Panc1 (cell line): ENCODE measurements around the gene CCDC9B. TPM values are rescaled to one million over a fixed set of nuclear protein-coding genes. Genes with fewer than 3 reads are reported as not detected.
A peak's percentile ranks its signal among the peaks of the same experiment; 100 is the strongest.

Source experiments
- ATAC-seq: fragments of 200-7000 bp; cut with Tn5 transposase; 2 replicates; pipeline ENCODE4 v1.9.1; 2020; ENCODE audit warnings: mild to moderate bottlenecking, moderate library complexity
- BruUV-seq: library from RNA; stranded (reverse); fragments of 400-500 nt; replicated peaks from 2 replicates; lab custom pipeline; 2021; lab: Mats Ljungman, UMichigan
- CTCF ChIA-PET: fragments of 300-600 bp; sonication (Branson Sonifier 250); formaldehyde crosslinking; loops from one replicate; lab custom pipeline; 2022; ENCODE audit warnings: antibody characterized with exemption; lab: Charles Lee
- POLR2A ChIA-PET: fragments of 300-600 bp; sonication (Branson Sonifier 250); formaldehyde crosslinking; loops from one replicate; lab custom pipeline; 2022; ENCODE audit warnings: antibody characterized with exemption; lab: Charles Lee
- DNase-seq: peaks from one replicate; pipeline ENCODE4 v3.0.0-alpha.2; 2010; ENCODE audit warnings: low read depth, low spot score
- H3K27ac ChIP-seq: 2 replicates; pipeline ENCODE4 v1.5.1; 2011; ENCODE audit warnings: mild to moderate bottlenecking, low read length, inconsistent platforms
- H3K27me3 ChIP-seq: fragments of 200-500 bp; sonication (Bioruptor generic); 2 replicates; pipeline ENCODE4 v1.6.0; 2014; ENCODE audit warnings: low read length, inconsistent platforms; ENCODE audit not compliant: control insufficient read depth, insufficient read depth
- H3K36me3 ChIP-seq: fragments of 200-500 bp; sonication (Bioruptor generic); 2 replicates; pipeline ENCODE4 v1.5.1; 2014; ENCODE audit warnings: inconsistent platforms, mild to moderate bottlenecking, low read length, moderate library complexity; ENCODE audit not compliant: control insufficient read depth, insufficient read depth
- H3K4me1 ChIP-seq: 2 replicates; pipeline ENCODE4 v1.5.1; 2011; ENCODE audit warnings: inconsistent platforms, mild to moderate bottlenecking, low read length, moderate library complexity; ENCODE audit not compliant: control insufficient read depth, insufficient read depth
- H3K4me3 ChIP-seq, 2 experiments: 2 replicates each; pipeline ENCODE4 v1.5.1; 2011 to 2012; ENCODE audit warnings: low read depth in 2 of 2, low read length in 2 of 2, mild to moderate bottlenecking in 2 of 2, inconsistent platforms in 1 of 2, moderate library complexity in 1 of 2
- H3K9me3 ChIP-seq: fragments of 200-500 bp; sonication (Bioruptor generic); 2 replicates; pipeline ENCODE4 v1.5.1; 2014; ENCODE audit warnings: low read depth, mild to moderate bottlenecking, inconsistent platforms, low read length, moderate library complexity; ENCODE audit not compliant: control insufficient read depth, insufficient read depth
- CTCF ChIP-seq: fragments of 450-650 bp; IDR thresholded peaks from 2 replicates; pipeline ENCODE4 v1.5.1; 2017; ENCODE audit warnings: mild to moderate bottlenecking
- POLR2AphosphoS5 ChIP-seq: IDR thresholded peaks from 2 replicates; pipeline ENCODE4 v1.6.1; 2012; ENCODE audit warnings: mild to moderate bottlenecking, low read depth, low read length, moderate library complexity
- REST ChIP-seq, 2 experiments: IDR thresholded peaks; 2 replicates each; pipeline ENCODE4 v1.6.1; 2011 to 2012; ENCODE audit warnings: low read depth in 2 of 2, control low read depth in 1 of 2, low read length in 1 of 2, mild to moderate bottlenecking in 1 of 2, moderate library complexity in 1 of 2; ENCODE audit not compliant: insufficient read depth in 1 of 2
- SIN3A ChIP-seq: IDR thresholded peaks from 2 replicates; pipeline ENCODE4 v1.6.1; 2012; ENCODE audit warnings: low read depth, mild to moderate bottlenecking, low read length, moderate library complexity, borderline replicate concordance; ENCODE audit not compliant: insufficient read depth
- TCF7L2 ChIP-seq: IDR thresholded peaks from 2 replicates; pipeline ENCODE4 v1.6.1; 2011; ENCODE audit warnings: mild to moderate bottlenecking, low read depth, low read length, inconsistent platforms
- in situ Hi-C: cut with HindIII; loops from 2 replicates; pipeline ENCODE4 v1.10.0; 2016; ENCODE audit warnings: low sequenced_read_pairs, low pct_unique_long_range_greater_than_20kb
- intact Hi-C: fragments of 100-400 bp; cut with micrococcal nuclease; formaldehyde crosslinking; loops from one replicate; pipeline ENCODE4 v1.10.0; 2022; ENCODE audit not compliant: unreplicated experiment
- total RNA-seq: library from RNA; stranded (reverse); gene quantifications from one replicate; pipeline ENCODE4 v1.2.1, GENCODE V29; 2021; ENCODE audit not compliant: unreplicated experiment

Gene CCDC9B
- total RNA-seq, 1 experiment from 2014 or later, result 55.9 TPM

GRCh38 chr15:40344631-40345120, 3.9 kb upstream of the CCDC9B start:
- H3K36me3 ChIP-seq, result no peaks in the 10 kb centered on the region
- no peaks in the 10 kb centered on the region for H3K27me3 ChIP-seq
- ChIA-PET CTCF (interaction anchor here (0.5 to 1.8 kb wide), 11 partner anchors 10 to 513 kb away, joined by 3 to 19 read pairs (median 4); partner anchors contain the start of gene IVD), POLR2A (interaction anchor here (0.9 kb wide), 1 partner anchor 77 kb away, joined by 3 read pairs; no protein-coding TSS in a partner anchor)
- no peak for DNase-seq
- in situ Hi-C loops (no loop called here), intact Hi-C loops (loop anchor here (2.0 kb wide), 1 partner anchor 76 kb away; no protein-coding TSS in a partner anchor)
- peaks cover 39% of the 10 kb centered on the region for H3K4me1 ChIP-seq
- TF ChIP-seq TCF7L2 (no peak), CTCF (peak; percentile 93)
- no peak overlapping the region for H3K27ac ChIP-seq
- no peak overlapping the region for H3K4me3 ChIP-seq
- ATAC-seq, result peak; percentile 42
- BruUV-seq, result no TSS peak
- no peaks in the 10 kb centered on the region for H3K9me3 ChIP-seq

GRCh38 chr15:40344217-40344616, 3.5 kb upstream of the CCDC9B start:
- no peak overlapping the region for H3K4me3 ChIP-seq
- no TSS peak for BruUV-seq
- H3K9me3 ChIP-seq, result no peaks in the 10 kb centered on the region
- TF ChIP-seq REST (IDR thresholded peaks at IDR 0.05; ENCODE audit: insufficient read depth in 1 of 2, low read depth in 2 of 2, low read length in 1 of 2) (no peak), SIN3A (no peak), CTCF (no peak), TCF7L2 (no peak), POLR2AphosphoS5 (no peak)
- ChIA-PET CTCF (interaction anchor here (0.6 to 1.8 kb wide), 10 partner anchors 11 to 207 kb away, joined by 3 to 19 read pairs (median 4); partner anchors contain the start of gene IVD), POLR2A (interaction anchor here (0.9 to 1.1 kb wide), 2 partner anchors 77 to 78 kb away, joined by 3 to 4 read pairs; no protein-coding TSS in a partner anchor)
- no peaks in the 10 kb centered on the region for H3K36me3 ChIP-seq
- in situ Hi-C loops (no loop called here), intact Hi-C loops (loop anchor here (2.0 kb wide), 1 partner anchor 77 kb away; no protein-coding TSS in a partner anchor)
- DNase-seq (no peak), ATAC-seq (peak; percentile 0; the same call in 1 of the 2 replicates)
- H3K27me3 ChIP-seq, result no peaks in the 10 kb centered on the region
- peaks cover 44% of the 10 kb centered on the region for H3K4me1 ChIP-seq
- H3K27ac ChIP-seq, result no peak overlapping the region
